GM19467 (cell line): ENCODE results near the gene SCN3B.
A peak's percentile ranks its signal among the peaks of the same experiment; 100 is the strongest.

ENCODE experiments used
- ATAC-seq: cut with Tn5 transposase; IDR thresholded peaks from one replicate; pipeline ENCODE4 v1.9.1; 2021; ENCODE audit warnings: mild to moderate bottlenecking, moderate library complexity; ENCODE audit not compliant: unreplicated experiment

Gene SCN3B

DNA sequence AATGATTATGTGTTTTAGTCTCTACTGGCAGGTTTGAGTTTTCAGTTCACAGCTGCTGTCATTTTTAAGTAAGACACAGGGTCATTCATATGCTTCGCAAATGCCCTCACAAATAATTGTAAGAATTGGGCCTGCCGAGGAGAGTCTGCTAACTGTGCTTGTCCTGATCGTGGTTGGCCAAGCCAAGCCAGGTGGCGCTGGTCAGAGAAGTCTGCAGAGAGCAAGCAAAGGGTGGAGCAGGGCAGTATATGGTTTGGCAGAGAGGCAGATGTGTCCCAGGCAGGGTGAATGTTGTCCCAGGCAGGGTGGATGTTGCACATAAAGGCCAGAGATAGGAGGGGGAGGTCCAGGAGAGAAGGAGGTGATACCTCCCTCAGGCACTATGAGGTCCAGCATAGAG is 52.7 kb downstream of the SCN3B start:
- no peak for ATAC-seq

DNA sequence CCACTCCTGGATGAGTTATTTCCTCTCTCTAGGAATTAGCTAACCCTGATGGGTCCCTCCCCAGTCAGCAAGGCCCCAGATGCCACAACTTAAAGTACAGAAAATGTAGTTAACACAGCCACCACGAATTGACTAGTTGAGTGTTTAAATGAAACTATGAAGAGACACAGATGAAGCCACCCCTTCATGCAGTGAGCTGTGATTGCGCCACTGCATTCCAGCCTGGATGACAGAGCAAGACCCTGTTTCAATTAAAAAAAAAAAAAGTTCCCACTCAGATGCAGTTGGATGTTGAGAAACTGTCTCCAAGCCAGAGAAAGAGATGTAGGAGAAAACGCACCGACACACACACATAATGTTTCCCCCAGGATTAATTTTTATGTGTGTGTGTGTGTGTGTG is 53.3 kb downstream of the SCN3B start:
- no peak for ATAC-seq

DNA sequence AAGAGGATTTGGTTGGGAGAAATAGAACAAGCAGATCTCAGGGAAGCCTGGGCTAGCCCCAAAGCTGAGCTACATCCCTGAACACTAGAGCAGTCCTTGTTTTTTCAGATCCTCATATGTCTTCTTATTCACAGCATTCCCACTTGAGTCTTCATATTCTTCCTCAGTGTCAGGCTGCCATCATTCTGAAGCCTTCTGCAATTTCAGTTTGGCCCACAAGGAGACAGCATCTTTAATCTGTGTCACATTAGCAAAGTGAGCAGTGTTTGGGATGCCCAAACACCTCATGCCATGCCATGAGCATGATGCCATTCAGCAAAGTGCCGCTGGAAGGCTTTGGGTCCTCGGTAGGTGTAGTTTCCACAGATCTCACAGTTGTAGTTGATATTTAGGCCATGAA is 56.6 kb downstream of the SCN3B start:
- ATAC-seq: no peak

DNA sequence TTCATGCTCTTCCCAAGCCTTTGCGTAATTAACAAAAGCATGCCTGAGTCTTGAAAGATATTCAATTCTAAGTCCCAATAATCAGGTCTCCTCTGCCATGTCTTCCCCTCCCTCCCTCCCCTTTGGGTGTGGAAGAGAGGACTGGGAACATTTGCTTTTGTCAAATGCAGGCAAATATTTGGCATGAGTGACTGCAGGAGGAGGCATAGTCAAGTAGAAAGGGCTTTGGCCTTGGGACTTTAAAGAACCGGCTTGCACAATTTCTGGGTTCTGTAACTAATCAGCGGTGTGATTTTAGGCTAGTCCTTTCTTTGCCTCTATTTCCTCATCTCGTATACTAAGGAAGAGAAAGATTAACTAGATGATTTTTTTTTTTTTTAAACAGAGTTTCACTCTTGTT is 59.5 kb downstream of the SCN3B start:
- no peak for ATAC-seq

DNA sequence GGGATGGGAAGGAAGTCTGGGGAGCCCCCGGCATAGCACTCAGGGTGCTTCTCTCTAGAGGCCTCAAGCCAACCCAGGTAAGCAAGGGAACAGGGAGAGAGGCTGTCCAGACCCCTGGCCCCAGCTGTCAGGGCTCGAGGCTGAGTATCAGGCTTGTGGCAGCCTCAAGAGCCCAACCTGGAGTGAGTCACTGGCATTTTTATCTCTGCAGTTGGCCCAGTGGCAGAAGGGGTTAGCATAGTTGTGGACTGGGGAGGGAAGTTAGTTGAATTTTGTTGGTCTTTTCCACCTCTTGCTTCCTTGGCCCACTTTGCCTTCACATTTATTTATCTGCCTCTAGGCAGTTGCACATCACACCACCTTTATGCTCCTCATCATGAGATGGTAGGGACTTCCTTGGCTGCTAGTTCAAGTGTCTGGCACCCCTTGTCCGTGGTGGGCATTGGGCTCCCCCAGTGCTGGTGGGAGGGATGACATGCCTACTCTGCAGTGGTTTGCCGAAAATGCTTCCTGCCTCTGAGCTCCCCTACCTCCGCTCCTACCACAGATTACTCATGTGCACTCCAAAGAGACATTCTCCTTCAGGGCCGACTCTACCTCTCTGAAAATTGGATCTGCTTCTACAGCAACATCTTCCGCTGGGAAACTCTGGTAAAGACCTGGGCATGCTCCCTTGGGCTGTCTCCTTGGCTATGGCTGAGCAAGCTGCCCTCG is 60.1 kb downstream of the SCN3B start:
- ATAC-seq: no peak

DNA sequence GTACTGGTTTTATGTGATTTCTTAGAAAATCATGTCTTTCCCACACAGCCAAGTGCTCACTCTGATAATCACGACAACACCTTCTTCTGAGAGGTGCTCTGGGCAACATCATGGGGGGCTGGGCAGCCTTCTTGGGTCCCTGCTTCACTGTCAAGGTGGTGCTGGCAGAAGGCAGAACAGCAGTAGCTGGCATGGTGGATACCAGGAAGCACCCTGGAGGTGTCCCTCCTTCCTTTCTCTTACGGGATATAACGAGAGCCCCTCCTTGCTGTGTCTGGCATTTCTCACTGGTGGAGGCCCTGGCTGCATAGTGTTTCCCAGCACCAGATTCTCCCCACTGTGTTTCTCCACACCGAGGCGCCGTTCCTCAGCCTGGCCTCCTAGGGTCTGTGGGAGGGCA is 60.9 kb downstream of the SCN3B start:
- no peak for ATAC-seq

DNA sequence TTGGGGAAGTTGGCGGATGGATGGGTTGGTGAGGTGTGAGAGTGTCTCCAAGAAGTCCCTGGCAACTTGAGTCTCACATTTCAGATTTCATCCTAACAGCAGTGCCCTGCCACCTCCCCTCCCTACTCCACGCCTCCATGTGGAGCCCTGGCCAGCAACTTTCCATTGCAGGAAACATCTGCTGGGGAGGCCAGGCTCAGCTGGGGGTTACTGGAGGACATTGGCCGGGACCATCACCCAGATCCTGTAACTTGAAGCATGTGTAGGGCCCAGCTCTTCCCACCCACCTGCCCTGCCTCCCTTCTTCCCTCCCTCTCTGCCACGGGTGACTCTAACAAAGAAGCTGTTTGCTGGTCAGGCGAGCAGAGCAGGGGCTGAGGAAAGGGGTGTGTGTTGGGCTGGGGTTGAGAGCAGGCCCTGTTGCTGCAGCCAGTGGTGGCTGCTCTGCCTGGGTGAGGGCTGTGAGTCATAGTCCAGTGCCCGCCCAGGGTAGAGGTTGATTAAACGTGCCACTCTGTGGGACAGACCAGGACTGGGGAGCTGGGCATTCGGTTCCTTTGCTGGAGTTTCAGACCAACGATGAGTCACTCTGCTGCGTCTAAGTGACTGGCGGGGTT is 64.0 kb downstream of the SCN3B start:
- no peak for ATAC-seq

DNA sequence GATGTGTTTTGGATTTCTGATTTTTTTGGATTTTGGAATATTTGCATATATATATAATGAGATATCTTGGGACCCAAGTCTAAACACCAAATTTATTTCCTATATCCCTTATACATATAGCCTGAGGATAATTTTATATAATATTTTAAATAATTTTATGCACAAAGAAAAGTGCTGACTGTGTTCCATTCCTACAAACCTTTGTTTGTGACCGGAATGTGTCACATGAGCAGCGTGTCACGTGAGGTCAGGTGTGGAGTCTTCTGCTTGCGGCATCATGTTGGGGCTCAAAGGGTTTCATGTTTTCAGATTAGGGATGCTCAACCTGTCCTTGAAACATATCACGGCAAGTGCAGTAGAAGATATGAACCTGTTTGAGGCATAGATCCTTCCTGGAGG is 65.6 kb downstream of the SCN3B start:
- ATAC-seq: no peak

DNA sequence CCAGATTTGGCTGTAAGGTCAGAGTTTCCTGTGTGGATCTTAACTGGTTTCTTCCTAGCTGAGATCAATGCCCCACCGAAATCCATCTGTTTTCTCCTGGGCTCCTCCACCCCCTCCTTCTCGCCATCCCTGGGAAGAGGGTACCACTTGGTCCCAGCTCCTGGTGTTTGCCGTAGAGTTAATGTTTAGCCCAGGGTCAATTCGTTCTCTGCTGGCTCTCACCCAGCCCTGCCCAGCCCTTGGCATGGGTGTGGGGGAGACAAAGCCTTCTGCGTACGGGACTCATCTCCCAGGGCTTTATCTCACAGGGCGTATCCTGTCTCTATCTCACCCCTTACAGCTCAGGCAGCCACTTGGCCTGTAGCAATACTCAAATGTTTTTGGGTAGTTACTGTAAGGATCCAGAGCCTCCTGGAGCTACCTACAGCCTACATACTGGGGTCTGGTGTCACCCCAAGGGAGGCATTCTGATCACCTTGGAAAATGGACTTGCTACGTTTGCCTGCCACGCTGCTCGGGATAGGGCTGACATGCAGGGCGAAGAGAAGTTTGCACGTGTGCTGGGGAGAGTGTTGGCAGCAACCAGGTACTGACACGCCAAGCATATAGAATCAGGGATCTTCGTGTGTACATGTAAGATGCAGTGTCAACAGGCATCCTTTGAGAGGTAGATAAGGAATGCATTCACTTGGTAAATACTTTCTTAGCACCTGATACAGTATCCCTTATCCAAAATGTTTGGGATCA is 66.1 kb downstream of the SCN3B start:
- ATAC-seq: no peak

DNA sequence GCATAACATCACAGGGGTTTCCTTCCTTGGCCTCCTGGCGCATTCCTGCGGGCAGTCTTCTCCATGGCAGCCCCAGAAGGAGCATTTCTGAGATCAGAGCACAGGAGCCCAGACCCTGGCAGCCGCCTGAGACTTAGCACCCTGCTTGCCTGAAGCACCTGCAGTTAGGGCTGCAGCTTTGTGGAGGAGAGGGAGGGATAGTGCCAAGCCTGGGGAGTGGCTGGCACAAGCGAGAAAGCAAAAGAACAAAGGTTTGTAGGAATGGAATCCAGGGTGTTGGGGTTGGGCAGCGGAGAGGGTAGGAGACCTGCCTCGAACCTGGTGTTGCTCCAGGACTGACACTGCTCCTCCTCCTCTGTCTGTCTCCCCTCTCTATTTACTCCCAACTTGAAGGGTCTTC is 66.9 kb downstream of the SCN3B start:
- ATAC-seq: no peak

DNA sequence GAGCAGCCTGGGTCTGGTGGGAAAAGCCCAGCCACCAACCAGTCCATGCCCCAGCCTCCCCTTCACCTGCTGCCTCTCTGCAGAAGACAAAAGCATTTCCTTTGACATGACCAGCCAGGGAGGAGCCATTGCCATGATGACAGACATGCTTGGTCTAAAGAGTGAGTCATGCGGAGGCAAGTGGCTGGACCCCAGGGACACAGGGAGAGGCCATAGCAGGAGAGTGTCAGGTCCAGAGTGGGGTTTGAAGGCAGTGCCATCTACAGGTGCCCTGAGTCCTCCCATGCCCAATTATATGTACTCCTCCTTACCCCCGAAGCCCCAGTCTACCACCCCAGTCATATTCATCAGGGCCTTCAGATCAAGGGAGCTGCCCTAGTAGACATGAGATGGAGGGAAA is 67.4 kb downstream of the SCN3B start:
- ATAC-seq: no peak

DNA sequence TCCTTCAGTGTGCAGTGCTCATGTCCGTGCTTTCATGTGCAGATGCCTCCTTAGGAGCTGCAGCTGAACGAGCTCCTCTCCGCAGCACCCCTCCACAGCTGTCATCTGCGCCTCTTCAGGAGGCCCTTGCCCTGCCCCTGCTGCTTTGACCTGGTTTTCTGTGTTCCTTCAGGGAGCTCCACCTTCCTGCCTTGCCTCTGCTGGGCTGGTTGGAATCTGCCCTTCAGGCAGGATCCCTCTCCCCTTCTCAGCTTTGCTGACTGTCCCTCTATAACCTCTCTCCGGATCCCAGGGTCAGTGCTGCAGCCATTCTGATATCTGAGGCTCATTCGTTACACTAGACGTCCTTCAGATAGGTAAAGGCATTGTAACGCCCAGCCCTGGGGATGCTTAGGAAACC is 67.9 kb downstream of the SCN3B start:
- no peak for ATAC-seq

DNA sequence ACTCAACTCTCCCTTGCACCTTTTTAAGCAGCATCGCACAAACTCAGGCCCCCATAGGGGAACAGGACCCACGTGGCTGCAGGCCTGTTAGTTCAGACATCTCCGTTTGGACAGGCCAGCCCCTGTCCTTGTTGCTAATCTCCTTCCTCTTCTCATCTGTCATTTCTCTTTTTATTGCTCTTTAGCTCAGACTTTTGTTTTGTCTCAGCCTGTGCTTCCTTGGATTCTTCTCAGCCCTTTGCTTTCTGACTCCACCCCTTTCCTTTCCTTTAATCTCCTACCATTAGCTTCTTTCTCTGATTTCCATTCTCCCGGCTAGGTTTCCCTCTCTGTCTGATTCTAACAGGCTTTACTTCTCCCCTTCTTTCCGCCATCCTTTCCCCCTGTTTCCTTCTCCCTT is 68.7 kb downstream of the SCN3B start:
- ATAC-seq: no peak

DNA sequence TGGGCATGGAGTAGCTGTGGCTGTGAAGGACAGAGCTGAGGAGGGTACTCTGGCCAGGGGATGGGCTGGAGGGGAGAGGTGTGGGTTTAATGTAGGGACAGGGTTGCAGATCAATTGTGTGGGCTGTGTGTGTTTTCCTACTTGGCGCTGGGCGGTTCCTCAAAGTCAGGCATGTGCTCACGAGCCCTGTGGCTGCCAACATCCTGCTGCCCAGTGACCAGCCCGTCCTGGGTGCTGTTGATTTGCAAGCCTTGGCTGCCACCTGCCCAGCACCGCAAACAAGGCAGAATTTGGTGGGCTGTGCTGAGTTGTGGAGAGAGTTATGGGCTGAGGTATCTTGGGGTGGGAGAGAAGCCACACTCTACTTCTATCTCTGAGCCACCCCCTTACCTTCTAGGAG is 69.2 kb downstream of the SCN3B start:
- no peak for ATAC-seq

DNA sequence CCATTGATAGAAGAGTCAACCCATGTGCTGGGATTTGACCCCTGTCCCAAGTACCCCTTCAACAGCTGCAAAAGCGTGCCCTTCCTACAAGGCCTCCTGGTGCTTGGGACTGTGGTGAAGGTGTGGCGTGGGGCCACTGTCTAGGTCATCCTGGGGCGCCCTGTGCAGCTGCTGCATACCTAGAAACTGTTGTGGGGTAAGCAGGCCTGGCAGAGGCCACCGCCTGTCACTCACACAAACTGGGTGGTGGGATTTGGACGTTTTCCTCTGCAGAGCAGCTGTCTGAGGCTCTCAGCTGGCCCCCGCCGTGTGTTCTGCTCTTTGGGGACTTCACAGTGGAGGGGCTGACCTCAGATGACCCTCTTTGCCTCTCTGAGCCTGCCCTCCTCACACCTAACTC is 69.7 kb downstream of the SCN3B start:
- no peak for ATAC-seq

DNA sequence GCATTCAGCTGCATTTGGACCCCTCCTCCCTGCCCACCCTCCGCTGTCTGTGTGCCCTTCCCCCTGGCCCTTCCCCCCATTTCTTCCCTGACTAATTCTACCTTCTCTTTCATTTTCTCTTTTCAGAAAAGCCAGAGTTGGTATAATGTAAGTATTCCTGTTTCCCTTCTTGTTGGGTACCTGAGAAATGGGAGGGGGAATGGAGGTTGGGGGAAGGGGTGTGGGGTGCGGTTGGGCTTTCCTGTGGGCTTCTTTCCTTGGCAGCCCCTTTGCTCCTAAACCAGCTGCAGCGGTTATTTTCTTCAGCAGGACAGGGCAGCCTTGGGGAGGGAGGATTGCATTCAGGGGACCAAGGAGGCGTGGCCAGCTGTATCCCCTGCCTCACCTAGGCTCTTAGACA is 70.2 kb downstream of the SCN3B start:
- ATAC-seq: no peak

DNA sequence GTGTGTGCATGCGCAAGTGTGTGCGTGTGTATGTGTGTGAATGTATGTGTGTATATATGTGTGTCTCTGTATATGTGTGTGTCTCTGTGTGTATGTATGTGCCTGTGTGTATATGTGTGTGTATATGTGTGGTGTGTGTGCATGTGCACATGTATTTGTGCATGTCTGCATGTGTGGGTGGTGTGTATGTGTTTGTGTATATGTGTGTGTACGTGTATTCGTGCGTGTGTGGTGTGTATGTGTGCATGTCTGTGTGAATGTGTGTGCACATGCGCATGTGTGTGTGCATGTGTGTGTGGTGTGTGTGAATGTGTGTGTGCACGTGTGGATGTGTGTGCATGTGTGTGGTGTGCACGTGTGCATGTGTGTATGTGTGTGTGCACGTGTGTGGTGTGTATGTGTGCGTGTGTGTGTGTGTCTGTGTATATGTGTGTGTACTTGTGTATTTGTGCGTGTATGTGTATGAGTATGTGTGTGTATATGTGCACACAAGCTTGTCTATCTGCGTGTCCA is 71.4 kb downstream of the SCN3B start:
- no peak for ATAC-seq

DNA sequence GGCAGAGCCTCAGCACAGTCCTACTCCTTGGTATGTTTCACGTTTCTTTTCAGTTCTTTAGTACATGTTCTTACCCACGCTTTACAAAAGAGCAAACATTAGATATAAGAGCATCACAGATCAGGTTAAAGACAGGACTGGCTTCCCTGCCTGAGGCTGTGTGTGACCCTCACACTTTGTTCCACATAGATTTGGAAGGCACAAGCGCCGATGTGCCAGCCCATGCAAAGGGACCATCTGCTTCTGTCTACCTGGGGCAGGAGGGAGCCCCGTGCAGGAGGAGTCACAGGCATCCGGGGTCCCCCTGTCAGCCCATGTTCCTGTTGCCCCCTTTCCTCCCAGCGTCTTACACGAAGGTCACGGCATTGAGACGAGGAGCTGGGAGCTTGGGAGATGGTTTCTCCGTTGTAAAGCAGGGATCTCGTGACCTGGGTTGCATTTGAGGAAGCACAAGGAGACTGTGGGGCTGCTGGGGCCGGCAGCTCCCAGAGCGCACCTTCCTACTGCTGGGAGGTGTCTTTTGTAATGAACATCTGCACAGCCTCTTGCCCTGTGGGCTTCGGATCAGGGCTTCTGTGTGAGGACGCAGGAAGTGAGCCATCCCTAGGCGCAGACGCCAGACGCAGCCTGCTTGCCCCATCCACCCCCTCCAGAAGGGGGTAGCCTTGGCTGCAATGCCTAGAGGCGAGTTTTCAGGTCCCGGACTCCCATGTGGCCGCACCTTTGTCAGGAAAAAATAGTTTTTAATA is 72.6 kb downstream of the SCN3B start:
- no peak for ATAC-seq

DNA sequence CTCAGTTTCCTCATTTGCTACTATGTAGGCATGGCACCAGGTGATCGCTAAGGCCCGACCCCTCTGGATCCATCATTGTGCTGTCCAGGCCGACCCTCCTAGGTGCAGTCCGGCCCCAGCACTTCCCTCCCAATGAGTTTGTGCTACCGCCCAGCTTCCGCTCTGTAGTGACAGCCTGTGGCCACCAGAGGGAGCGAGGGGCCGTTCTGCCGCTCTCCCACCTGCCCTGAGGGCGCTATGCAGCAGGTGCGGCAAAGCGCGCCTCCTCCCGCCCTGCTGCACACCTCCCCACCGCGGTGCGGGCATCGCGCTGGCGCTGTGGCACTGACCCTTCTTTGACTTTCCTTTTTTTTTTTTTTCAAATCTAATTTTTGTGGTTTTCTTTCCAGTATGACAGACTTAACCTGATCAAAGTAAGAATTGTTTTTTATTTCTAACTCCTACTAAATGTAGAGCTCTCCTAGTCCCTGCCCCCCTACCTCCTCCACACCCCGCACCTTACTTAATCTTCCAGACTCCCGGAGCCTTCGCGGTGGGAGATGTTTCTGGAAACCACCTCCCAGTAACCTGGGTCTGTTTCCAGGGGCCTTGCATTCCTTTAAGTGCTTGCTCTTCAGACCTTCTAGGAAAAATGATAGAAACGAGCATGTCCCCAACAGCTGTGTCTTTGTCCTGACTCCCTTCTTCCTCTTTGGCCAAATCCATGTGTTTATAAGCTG is 73.7 kb downstream of the SCN3B start:
- ATAC-seq: peak; percentile 89

DNA sequence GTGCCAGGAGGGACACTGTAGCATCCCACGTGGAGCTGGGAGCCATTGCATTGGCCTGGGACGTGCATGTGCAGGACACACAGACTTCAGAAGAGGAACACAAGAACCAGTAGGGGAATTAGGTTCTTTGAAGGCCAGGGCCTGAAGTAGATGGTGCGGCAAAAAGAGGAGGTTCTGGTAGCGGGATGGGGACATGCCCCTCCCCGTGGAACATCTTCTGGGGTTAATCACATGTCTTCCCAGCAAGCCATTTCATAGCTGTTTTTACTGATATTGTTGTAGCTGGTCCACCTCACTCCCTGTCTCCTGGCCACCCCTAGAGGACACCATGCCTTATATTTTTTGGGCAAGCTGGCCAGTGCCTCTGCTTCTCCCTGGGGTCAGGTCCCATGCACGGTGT is 74.3 kb downstream of the SCN3B start:
- ATAC-seq: no peak

DNA sequence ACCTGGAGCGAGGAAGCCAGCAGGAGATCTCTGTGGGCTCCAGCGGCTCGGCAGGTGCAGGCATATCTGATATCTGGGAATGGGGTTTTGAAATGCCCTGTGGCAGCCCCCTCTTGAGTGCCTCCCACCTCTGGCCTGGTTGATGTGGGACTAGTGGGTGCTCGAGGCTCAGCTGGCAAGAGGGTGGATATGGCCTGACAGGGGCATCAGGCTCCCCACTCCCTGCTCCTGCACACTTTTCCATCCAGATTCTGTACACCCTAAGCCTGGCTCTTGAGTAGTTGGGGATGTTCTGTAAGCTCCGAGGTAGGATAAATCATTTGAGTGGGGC is 75.0 kb downstream of the SCN3B start:
- ATAC-seq: no peak
